ENCODE data around the gene FOXD2. TPM values are rescaled to one million over a fixed set of nuclear protein-coding genes. Genes with fewer than 3 reads are reported as not detected.
"Not testable (repeated sequence)": the region's sequence is repeated elsewhere in the genome, so short reads cannot be mapped to it uniquely, and the experiment has no call there.

The FOXD2 gene
- total and polyA plus RNA-seq, 12 donors, result 0.31 to 3.3 (median 0.81) TPM

DNA sequence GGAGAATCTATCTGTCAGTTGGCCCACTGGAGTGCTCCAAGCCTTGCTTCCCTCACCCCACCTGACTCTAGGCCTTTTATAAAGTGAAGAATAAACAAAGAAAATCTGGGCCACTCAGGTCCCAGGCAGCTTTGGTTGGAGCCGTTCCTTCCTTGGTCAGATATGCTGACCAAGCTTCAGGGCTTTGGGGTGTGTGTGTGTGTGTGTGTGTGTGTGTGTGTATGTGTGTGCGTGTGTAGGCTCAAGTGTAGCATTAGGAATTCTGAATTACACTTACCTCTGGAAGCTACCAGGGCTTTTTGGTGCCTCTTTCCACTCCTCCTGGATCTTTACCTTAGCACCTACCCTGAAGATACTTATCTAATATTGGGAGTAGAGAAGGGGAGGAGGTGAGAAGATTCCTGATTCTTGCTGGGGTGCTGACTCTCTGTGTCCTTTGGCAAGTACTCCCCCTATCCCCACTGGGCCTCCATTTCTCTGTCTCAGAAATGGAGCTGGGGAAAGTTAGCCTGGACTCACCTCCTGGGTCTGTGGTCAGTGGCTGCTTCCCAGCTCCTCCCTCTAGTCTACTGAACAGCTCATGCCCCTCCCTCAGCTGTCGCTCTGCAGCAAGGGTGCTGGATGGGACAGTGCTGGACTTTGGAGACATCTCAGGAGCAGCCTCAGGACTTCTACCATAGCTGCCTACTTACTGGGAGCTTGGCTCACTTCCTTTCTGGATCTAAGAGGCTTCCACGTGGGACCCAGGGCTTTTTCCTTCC is 10.8 kb downstream of the FOXD2 start:
- H3K27me3 ChIP-seq, result peaks cover 59% of the 10 kb centered on the region
- H3K4me3 ChIP-seq, result no peak overlapping the region
- no peaks in the 10 kb centered on the region for H3K9me3 ChIP-seq (replicated peaks in 1 of 3)
- no peaks in the 10 kb centered on the region for H3K4me1 ChIP-seq (replicated peaks in 1 of 2)
- TF ChIP-seq, protein P1, sequence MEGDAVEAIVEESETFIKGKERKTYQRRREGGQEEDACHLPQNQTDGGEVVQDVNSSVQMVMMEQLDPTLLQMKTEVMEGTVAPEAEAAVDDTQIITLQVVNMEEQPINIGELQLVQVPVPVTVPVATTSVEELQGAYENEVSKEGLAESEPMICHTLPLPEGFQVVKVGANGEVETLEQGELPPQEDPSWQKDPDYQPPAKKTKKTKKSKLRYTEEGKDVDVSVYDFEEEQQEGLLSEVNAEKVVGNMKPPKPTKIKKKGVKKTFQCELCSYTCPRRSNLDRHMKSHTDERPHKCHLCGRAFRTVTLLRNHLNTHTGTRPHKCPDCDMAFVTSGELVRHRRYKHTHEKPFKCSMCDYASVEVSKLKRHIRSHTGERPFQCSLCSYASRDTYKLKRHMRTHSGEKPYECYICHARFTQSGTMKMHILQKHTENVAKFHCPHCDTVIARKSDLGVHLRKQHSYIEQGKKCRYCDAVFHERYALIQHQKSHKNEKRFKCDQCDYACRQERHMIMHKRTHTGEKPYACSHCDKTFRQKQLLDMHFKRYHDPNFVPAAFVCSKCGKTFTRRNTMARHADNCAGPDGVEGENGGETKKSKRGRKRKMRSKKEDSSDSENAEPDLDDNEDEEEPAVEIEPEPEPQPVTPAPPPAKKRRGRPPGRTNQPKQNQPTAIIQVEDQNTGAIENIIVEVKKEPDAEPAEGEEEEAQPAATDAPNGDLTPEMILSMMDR (IDR thresholded peaks at IDR 0.05), result no peak
- TF ChIP-seq POLR2A (IDR thresholded peaks at IDR 0.05), result no peak
- no peaks in the 10 kb centered on the region for H3K36me3 ChIP-seq (replicated peaks in 1 of 2)
- intact Hi-C loops (cut with DNase I), result no loop called here
- no peak overlapping the region for H3K27ac ChIP-seq
- DNase-seq, result no peak
- 31 to 39% (median 35%) methylated on average over 4 of the region's 4 CpGs for WGBS, 4 donors

- Histone ChIP-seq H3K4me1 (replicated peaks in 1 of 2) (no peaks in the 10 kb centered on the region), H3K27me3 (peaks cover 45% of the 10 kb centered on the region), H3K27ac (peak overlapping the region in 1 of 5 donors; percentile 22), H3K4me3 (no peak overlapping the region), H3K9me3 (replicated peaks in 1 of 3) (no peaks in the 10 kb centered on the region), H3K36me3 (replicated peaks in 1 of 2) (no peaks in the 10 kb centered on the region)
- intact Hi-C loops (cut with DNase I), result no loop called here
- peak in 5 of 7 donors; percentile 20 to 50 (median 35) for DNase-seq
- WGBS, 4 donors, result 21 to 26% (median 25%) methylated on average over 22 to 36 of the region's 36 CpGs
- TF ChIP-seq, protein P1 (IDR thresholded peaks at IDR 0.05), result peak in 5 of 6 experiments; percentile 21 to 49 (median 37)
- no peak for TF ChIP-seq POLR2A (IDR thresholded peaks at IDR 0.05)
Observed at GRCh38 chr1:47449822-47450552, 12.1 kb downstream of the FOXD2 start.

DNA sequence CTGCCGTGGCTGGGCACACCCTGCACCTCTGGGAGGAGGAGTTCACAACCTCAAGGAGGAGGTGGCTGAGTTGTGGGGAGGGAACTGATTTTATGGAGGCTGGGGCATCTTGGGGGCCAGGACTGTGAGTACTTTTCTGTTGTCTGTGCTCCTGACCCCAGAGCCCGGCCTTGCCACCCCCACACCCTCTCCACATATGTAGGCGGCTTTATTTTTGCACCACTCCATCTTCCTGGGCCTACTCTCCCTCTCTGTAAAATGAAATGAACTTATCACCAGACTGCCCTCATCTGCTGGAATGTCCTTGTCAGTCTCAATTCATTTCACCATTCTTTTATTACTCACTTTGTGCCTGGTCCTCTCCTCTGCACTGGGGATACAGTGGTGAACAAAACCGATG is 12.8 kb downstream of the FOXD2 start:
- H3K4me1 ChIP-seq (replicated peaks in 1 of 2), result no peaks in the 10 kb centered on the region
- intact Hi-C loops (cut with DNase I), result no loop called here
- H3K27me3 ChIP-seq, result peaks cover 39% of the 10 kb centered on the region
- WGBS, 4 donors, result 63 to 83% (median 69%) methylated on average over 4 of the region's 4 CpGs
- H3K4me3 ChIP-seq, result no peak overlapping the region
- DNase-seq, result no peak
- H3K9me3 ChIP-seq (replicated peaks in 1 of 3), result no peaks in the 10 kb centered on the region
- H3K36me3 ChIP-seq (replicated peaks in 1 of 2), result no peaks in the 10 kb centered on the region
- H3K27ac ChIP-seq, result no peak overlapping the region
- no peak for TF ChIP-seq POLR2A (IDR thresholded peaks at IDR 0.05)
- TF ChIP-seq, protein P1 (IDR thresholded peaks at IDR 0.05), result no peak

DNA sequence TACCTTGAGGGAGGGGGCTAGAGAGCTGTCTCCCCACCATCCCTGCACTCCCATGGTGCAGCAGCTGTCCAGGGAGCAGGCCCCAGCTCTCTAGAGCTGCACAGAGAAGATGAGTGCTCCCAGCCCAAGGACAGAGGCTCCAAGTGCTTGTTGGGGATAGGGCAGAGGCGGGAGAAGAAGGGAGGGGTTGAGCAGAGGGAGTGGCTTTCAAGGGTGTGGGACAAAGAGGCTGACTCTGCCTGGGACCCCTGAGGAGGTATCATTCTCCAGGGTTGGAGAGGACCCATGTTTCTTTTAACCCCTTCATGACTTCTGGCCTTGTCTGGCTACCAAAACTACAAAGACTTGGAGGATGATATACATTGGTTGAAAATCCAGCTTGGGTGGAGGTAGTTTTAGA is 14.6 kb downstream of the FOXD2 start:
- H3K27me3 ChIP-seq, result peaks cover 22% of the 10 kb centered on the region

DNA sequence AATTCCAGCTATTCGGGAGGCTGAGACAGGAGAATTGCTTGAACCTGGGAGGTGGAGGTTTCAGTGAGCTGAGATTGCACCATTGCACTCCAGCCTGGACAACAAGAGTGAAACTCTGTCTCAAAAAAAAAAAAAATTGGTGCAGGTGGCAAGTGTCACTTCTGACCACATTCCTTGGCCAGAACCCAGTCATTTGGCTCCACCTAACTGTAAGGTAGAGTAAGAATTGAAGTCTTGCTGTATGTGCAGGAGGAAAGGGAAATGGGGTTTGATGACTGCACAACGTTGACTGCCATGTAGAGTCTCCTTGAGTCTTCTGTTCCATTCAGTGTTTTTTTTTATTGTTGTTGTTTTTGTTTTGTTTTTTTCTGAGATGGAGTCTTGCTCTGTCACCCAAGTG is 16.1 kb downstream of the FOXD2 start:
- intact Hi-C loops (cut with DNase I); DNase-seq; H3K4me3 ChIP-seq; H3K36me3 ChIP-seq (replicated peaks in 1 of 2); H3K9me3 ChIP-seq (replicated peaks in 1 of 3); H3K27ac ChIP-seq; H3K4me1 ChIP-seq (replicated peaks in 1 of 2): not testable (repeated sequence)
- H3K27me3 ChIP-seq, result peaks cover 16% of the 10 kb centered on the region
- 70 to 82% (median 77%) methylated on average over 2 of the region's 2 CpGs for WGBS, 4 donors

More for the DNA sequence above, 14.6 kb downstream of the FOXD2 start:
- TF ChIP-seq, protein P1 (IDR thresholded peaks at IDR 0.05), result no peak
- TF ChIP-seq POLR2A (IDR thresholded peaks at IDR 0.05), result no peak
- no peak for DNase-seq
- Histone ChIP-seq H3K4me3 (no peak overlapping the region), H3K36me3 (replicated peaks in 1 of 2) (no peaks in the 10 kb centered on the region), H3K4me1 (replicated peaks in 1 of 2) (no peaks in the 10 kb centered on the region), H3K9me3 (replicated peaks in 1 of 3) (no peaks in the 10 kb centered on the region), H3K27ac (no peak overlapping the region)
- WGBS, 4 donors, result 88 to 100% (median 94%) methylated on average over 1 of the region's 1 CpG
- intact Hi-C loops (cut with DNase I), result no loop called here
